ENCODE results near the gene PDCD6IP. TPM values are rescaled to one million over a fixed set of nuclear protein-coding genes. Genes with fewer than 3 reads are reported as not detected.
"Not testable (repeated sequence)": the region's sequence is repeated elsewhere in the genome, so short reads cannot be mapped to it uniquely, and the experiment has no call there.

Gene PDCD6IP
- total and polyA plus RNA-seq, 2 experiments from 2014 or later: 197 to 214 TPM

DNA sequence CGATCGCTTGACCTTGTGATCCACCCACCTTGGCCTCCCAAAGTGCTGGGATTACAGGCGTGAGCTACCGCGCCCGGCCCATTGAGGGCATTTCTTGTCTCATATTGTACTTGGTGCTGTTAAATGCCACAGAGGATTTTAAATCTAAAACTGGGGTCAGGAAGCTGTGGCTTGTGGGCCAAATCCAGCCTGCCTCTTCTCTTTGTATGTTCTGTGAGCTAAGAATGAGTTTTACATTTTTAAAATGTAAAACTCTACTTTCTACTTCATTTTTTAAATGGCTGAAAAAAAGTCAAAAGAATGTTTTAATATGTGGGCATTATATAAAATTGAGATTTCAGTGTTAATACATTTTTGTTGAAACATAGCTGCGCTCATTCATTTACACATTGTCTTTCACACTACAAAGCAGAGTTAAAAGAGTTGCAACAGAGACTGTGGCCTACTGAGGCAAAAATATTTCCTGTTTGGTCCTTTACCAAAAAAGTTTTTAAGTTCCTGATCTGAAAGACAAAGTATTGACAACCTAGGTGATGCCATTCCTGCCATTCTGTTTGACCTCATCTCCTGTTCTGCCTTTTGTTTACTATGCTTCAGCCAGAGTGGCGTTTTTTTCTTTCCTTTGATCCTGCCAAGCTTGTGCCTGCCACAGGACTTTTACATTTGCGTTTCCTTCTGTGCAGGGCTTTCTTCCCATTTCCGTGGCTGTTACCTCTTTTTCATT, 50.4 kb downstream of the PDCD6IP start:
- H3K79me2 ChIP-seq (ENCODE audit: insufficient read depth): peaks cover 88% of the 10 kb centered on the region
- H3K4me3 ChIP-seq: no peak overlapping the region
- H3K4me2 ChIP-seq (ENCODE audit: unreplicated experiment): no peak overlapping the region
- H3K9me3 ChIP-seq (ENCODE audit: low read depth): no peaks in the 10 kb centered on the region
- in situ Hi-C loops (cut with MboI): no loop called here
- H3K9ac ChIP-seq: no peak overlapping the region
- no peak for DNase-seq
- H3K4me1 ChIP-seq (ENCODE audit: insufficient read depth): peaks cover 9% of the 10 kb centered on the region; the same call in 1 of the 2 replicates
- 89 to 92% methylated on average over 10 of the region's 10 CpGs for WGBS, 2 experiments (ENCODE audit: low coverage in 1 of 2, low lambda C conversion rate in 2 of 2, missing lambda C conversion rate in 2 of 2)
- H3K9me2 ChIP-seq (ENCODE audit: insufficient read depth): no peaks in the 10 kb centered on the region
- H4K20me1 ChIP-seq (ENCODE audit: insufficient read depth): no peaks in the 10 kb centered on the region; the same call in 1 of the 2 replicates
- no peak overlapping the region for H2AFZ ChIP-seq
- TF ChIP-seq EZH2 (IDR thresholded peaks at IDR 0.05; ENCODE audit: insufficient read depth, poor library complexity, severe bottlenecking): no peak
- no peak for TF ChIP-seq EZH2phosphoT487 (IDR thresholded peaks at IDR 0.05; ENCODE audit: insufficient read depth, low read depth)
- peaks cover 23% of the 10 kb centered on the region for H3F3A ChIP-seq (ENCODE audit: insufficient read depth)
- no peaks in the 10 kb centered on the region for H3K27me3 ChIP-seq (replicated peaks; ENCODE audit: insufficient read depth)
- H3K27ac ChIP-seq: no peak overlapping the region
- peaks cover 41% of the 10 kb centered on the region for H3K36me3 ChIP-seq (ENCODE audit: low read depth)

DNA sequence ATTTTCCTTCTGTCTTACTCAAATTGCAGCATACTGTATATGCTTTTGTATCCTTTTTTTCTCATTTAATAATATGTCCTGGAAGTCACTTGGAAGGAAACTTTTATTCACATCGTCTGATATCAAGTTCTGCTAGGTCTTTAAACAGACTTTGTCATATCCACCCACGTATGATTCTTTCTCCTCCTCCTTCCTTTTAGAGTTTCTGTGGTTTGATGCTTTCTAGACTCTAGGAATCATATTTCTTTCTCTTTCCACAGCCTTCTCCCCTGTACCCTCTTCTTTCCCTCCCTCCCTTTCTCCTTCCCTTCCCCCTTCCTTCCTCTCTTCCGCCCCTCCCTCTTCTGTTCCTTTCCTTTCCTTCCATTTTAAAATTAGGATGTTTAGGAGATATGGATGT, 52.2 kb downstream of the PDCD6IP start:
- H3K27me3 ChIP-seq (replicated peaks; ENCODE audit: insufficient read depth); H3K4me3 ChIP-seq; H4K20me1 ChIP-seq (ENCODE audit: insufficient read depth); in situ Hi-C loops (cut with MboI); H3K9ac ChIP-seq; H3K9me2 ChIP-seq (ENCODE audit: insufficient read depth); H3K27ac ChIP-seq; H3K9me3 ChIP-seq (ENCODE audit: low read depth); H2AFZ ChIP-seq; H3K4me2 ChIP-seq (ENCODE audit: unreplicated experiment): not testable (repeated sequence)
- peaks cover 37% of the 10 kb centered on the region for H3K36me3 ChIP-seq (ENCODE audit: low read depth)
- peak; percentile 19 for DNase-seq
- H3K79me2 ChIP-seq (ENCODE audit: insufficient read depth): peaks cover 72% of the 10 kb centered on the region
- H3K4me1 ChIP-seq (ENCODE audit: insufficient read depth): peaks cover 25% of the 10 kb centered on the region
- peaks cover 42% of the 10 kb centered on the region for H3F3A ChIP-seq (ENCODE audit: insufficient read depth)
- 70 to 75% methylated on average over 3 of the region's 3 CpGs for WGBS, 2 experiments (ENCODE audit: low coverage in 1 of 2, low lambda C conversion rate in 2 of 2, missing lambda C conversion rate in 2 of 2)

DNA sequence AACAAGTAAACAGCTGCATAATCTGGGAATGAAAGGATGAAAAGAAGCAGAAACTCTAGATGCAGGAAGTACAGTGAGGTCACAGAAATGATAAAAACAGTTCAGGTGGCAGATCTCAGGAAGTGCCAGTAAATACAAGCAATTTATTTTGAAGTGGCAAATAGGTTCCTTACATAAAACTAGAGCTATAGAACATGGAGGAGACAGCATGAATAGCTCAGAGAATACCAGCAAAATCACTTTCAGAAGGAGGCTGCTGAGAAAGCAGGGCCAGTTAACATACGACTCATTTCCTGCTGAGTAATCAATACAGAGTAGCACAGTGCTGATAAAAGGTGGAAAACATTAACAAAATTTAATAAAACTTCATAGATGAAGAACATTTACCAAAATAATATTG, 57.0 kb downstream of the PDCD6IP start:
- Histone ChIP-seq H3K27ac (peak overlapping the region; percentile 69), H3K79me2 (ENCODE audit: insufficient read depth) (peaks cover 30% of the 10 kb centered on the region), H3F3A (ENCODE audit: insufficient read depth) (peaks cover 25% of the 10 kb centered on the region), H3K4me2 (ENCODE audit: unreplicated experiment) (peak overlapping the region; percentile 67), H3K4me1 (ENCODE audit: insufficient read depth) (peaks cover 27% of the 10 kb centered on the region), H3K9ac (peak overlapping the region; percentile 33), H3K36me3 (ENCODE audit: low read depth) (peaks cover 53% of the 10 kb centered on the region), H3K4me3 (peak overlapping the region; percentile 28; the same call in 1 of the 2 replicates)
- H3K9me3 ChIP-seq (ENCODE audit: low read depth); H2AFZ ChIP-seq; H4K20me1 ChIP-seq (ENCODE audit: insufficient read depth); H3K27me3 ChIP-seq (replicated peaks; ENCODE audit: insufficient read depth); H3K9me2 ChIP-seq (ENCODE audit: insufficient read depth); in situ Hi-C loops (cut with MboI): not testable (repeated sequence)
- DNase-seq: peak; percentile 50
- WGBS, 2 experiments (ENCODE audit: low coverage in 1 of 2, low lambda C conversion rate in 2 of 2, missing lambda C conversion rate in 2 of 2): 5 to 10% methylated on average over 1 of the region's 1 CpG

DNA sequence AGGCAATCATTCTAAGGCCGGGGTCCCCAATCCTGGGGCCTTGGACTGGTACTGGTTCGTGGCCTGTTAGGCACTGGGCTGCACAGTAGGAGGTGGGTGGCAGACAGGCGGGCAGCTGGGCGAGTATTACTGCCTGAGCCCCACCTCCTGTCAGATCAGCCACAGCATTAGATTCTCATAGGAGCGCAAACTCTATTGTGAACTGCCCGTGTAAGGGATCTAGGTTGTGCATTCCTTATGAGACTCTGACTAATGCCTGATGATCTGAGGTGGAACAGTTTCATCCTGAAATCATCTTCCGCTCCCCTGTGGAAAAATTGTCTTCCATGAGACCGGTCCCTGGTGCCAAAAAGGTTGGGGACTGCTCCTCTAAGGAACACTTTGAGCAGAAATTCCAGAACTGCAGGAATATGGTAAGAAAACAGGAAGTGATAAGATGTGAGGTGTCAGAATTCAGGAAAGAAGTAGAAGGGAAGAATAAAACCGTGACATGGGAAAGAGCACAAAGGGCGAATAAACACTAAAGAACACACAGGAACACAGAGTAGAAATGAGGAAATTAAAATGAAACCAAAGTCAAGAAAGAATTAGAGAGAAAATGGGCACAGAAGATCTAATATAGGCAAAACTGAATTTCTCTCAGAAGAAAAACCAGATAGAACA, 57.6 kb downstream of the PDCD6IP start:
- peaks cover 58% of the 10 kb centered on the region for H3K36me3 ChIP-seq (ENCODE audit: low read depth)
- no peaks in the 10 kb centered on the region for H4K20me1 ChIP-seq (ENCODE audit: insufficient read depth)
- H3K4me2 ChIP-seq (ENCODE audit: unreplicated experiment): peak overlapping the region; percentile 67
- in situ Hi-C loops (cut with MboI): no loop called here
- no peaks in the 10 kb centered on the region for H3K27me3 ChIP-seq (replicated peaks; ENCODE audit: insufficient read depth)
- peak overlapping the region; percentile 28; the same call in 1 of the 2 replicates for H3K4me3 ChIP-seq
- no peaks in the 10 kb centered on the region for H3K9me3 ChIP-seq (ENCODE audit: low read depth)
- peaks cover 25% of the 10 kb centered on the region for H3F3A ChIP-seq (ENCODE audit: insufficient read depth)
- DNase-seq: peak; percentile 49
- WGBS, 2 experiments (ENCODE audit: low coverage in 1 of 2, low lambda C conversion rate in 2 of 2, missing lambda C conversion rate in 2 of 2): 51 to 59% methylated on average over 10 of the region's 10 CpGs
- H3K27ac ChIP-seq: peak overlapping the region; percentile 69
- H3K4me1 ChIP-seq (ENCODE audit: insufficient read depth): peaks cover 22% of the 10 kb centered on the region
- TF ChIP-seq EZH2phosphoT487 (IDR thresholded peaks at IDR 0.05; ENCODE audit: insufficient read depth, low read depth) (no peak), EZH2 (IDR thresholded peaks at IDR 0.05; ENCODE audit: insufficient read depth, poor library complexity, severe bottlenecking) (no peak)
- H2AFZ ChIP-seq: no peak overlapping the region
- no peaks in the 10 kb centered on the region for H3K9me2 ChIP-seq (ENCODE audit: insufficient read depth)
- peaks cover 31% of the 10 kb centered on the region for H3K79me2 ChIP-seq (ENCODE audit: insufficient read depth)
- H3K9ac ChIP-seq: peak overlapping the region; percentile 33; the same call in 1 of the 2 replicates

DNA sequence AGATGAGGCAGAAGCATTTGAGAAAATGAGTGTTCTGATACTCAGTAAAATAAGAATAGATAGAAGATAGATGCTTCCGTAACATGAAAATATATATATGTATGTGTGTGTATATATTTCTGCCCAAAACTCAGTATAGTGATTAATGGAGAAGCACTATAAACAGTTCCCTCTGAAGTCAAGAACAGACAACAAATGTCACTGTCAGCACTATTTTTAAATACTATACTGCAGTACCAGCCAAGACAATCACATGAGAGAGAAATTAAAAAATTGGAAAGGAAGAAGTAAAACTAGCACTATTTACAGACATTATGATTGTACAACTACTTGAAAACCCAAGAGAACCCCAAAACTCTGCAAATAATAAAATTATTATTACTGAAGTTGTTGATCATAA, 59.3 kb downstream of the PDCD6IP start:
- in situ Hi-C loops (cut with MboI): not testable (repeated sequence)

More for the DNA sequence above, 59.3 kb downstream of the PDCD6IP start:
- H3K9me3 ChIP-seq (ENCODE audit: low read depth); H3K9me2 ChIP-seq (ENCODE audit: insufficient read depth); H2AFZ ChIP-seq; H3K4me3 ChIP-seq; H3K27ac ChIP-seq; H3K4me2 ChIP-seq (ENCODE audit: unreplicated experiment); DNase-seq; H3K27me3 ChIP-seq (replicated peaks; ENCODE audit: insufficient read depth); H4K20me1 ChIP-seq (ENCODE audit: insufficient read depth); H3K9ac ChIP-seq: not testable (repeated sequence)
- peaks cover 22% of the 10 kb centered on the region for H3K4me1 ChIP-seq (ENCODE audit: insufficient read depth)
- 98 to 100% methylated on average over 1 of the region's 1 CpG for WGBS, 2 experiments (ENCODE audit: low coverage in 1 of 2, low lambda C conversion rate in 2 of 2, missing lambda C conversion rate in 2 of 2)
- peaks cover 25% of the 10 kb centered on the region for H3F3A ChIP-seq (ENCODE audit: insufficient read depth)
- peaks cover 18% of the 10 kb centered on the region for H3K79me2 ChIP-seq (ENCODE audit: insufficient read depth)
- H3K36me3 ChIP-seq (ENCODE audit: low read depth): peaks cover 58% of the 10 kb centered on the region

All from GM23248 (cell line).